H9 (cell line): ENCODE results near the gene TNC. TPM values are rescaled to one million over a fixed set of nuclear protein-coding genes. Genes with fewer than 3 reads are reported as not detected.
A peak's percentile ranks its signal among the peaks of the same experiment; 100 is the strongest.

Experiments used
- DNase-seq: peaks from one replicate; pipeline ENCODE4 v3.0.0-alpha.2; 2017
- H2AFZ ChIP-seq: one replicate; pipeline ENCODE4 v1.6.1; 2013; ENCODE audit warnings: mild to moderate bottlenecking, low read length, control low read depth, moderate library complexity
- H2AK5ac ChIP-seq: 2 replicates; pipeline ENCODE4 v1.6.1; 2013; ENCODE audit warnings: low read length, control low read depth, mixed read lengths; ENCODE audit not compliant: insufficient read length
- H2BK120ac ChIP-seq: one replicate; pipeline ENCODE4 v1.6.1; 2013; ENCODE audit warnings: low read depth, mild to moderate bottlenecking, low read length, control low read depth, inconsistent platforms; ENCODE audit not compliant: poor library complexity, severe bottlenecking
- H2BK12ac ChIP-seq: 2 replicates; pipeline ENCODE4 v1.6.1; 2013; ENCODE audit warnings: low read length, control low read depth, mixed read lengths, low read depth; ENCODE audit not compliant: insufficient read length
- H2BK15ac ChIP-seq: 2 replicates; pipeline ENCODE4 v1.6.1; 2013; ENCODE audit warnings: low read depth, low read length, control low read depth
- H2BK20ac ChIP-seq: one replicate; pipeline ENCODE4 v1.6.1; 2013; ENCODE audit warnings: low read depth, mild to moderate bottlenecking, low read length, control low read depth, inconsistent platforms; ENCODE audit not compliant: poor library complexity, severe bottlenecking
- H2BK5ac ChIP-seq: 2 replicates; pipeline ENCODE4 v1.6.1; 2013; ENCODE audit warnings: low read length, control low read depth, mixed read lengths; ENCODE audit not compliant: insufficient read length
- H3K14ac ChIP-seq: 2 replicates; pipeline ENCODE4 v1.6.1; 2013; ENCODE audit warnings: low read length, control low read depth; ENCODE audit not compliant: insufficient read depth
- H3K18ac ChIP-seq: 2 replicates; pipeline ENCODE4 v1.6.1; 2013; ENCODE audit warnings: low read depth, mild to moderate bottlenecking, mixed read lengths, low read length, control low read depth; ENCODE audit not compliant: insufficient read length
- H3K23ac ChIP-seq: 2 replicates; pipeline ENCODE4 v1.6.1; 2013; ENCODE audit warnings: low read length, control low read depth, mixed read lengths, low read depth; ENCODE audit not compliant: insufficient read length
- H3K23me2 ChIP-seq: 2 replicates; pipeline ENCODE4 v1.6.1; 2013; ENCODE audit warnings: low read depth, mild to moderate bottlenecking, mixed read lengths, low read length, control low read depth; ENCODE audit not compliant: insufficient read length, poor library complexity, severe bottlenecking
- H3K27ac ChIP-seq: 2 replicates; pipeline ENCODE4 v1.5.1; 2013; ENCODE audit warnings: low read length, control low read depth, mixed read lengths, low read depth; ENCODE audit not compliant: insufficient read length
- H3K27me3 ChIP-seq: 2 replicates; pipeline ENCODE4 v1.6.1; 2013; ENCODE audit warnings: low read length, control low read depth, inconsistent platforms; ENCODE audit not compliant: insufficient read depth
- H3K4ac ChIP-seq: 2 replicates; pipeline ENCODE4 v1.6.1; 2013; ENCODE audit warnings: low read depth, mild to moderate bottlenecking, control low read depth, inconsistent platforms, low read length, moderate library complexity
- H3K4me1 ChIP-seq: 2 replicates; pipeline ENCODE4 v1.6.1; 2013; ENCODE audit warnings: low read length, control low read depth, inconsistent platforms; ENCODE audit not compliant: insufficient read depth
- H3K4me2 ChIP-seq: 2 replicates; pipeline ENCODE4 v1.6.1; 2013; ENCODE audit warnings: low read length, control low read depth, mixed read lengths; ENCODE audit not compliant: insufficient read length, insufficient read depth
- H3K56ac ChIP-seq: 2 replicates; pipeline ENCODE4 v1.6.1; 2013; ENCODE audit warnings: low read depth, mild to moderate bottlenecking, mixed read lengths, low read length, control low read depth; ENCODE audit not compliant: insufficient read length
- H3K79me1 ChIP-seq: 2 replicates; pipeline ENCODE4 v1.6.1; 2013; ENCODE audit warnings: low read depth, mild to moderate bottlenecking, moderate library complexity, low read length, control low read depth, inconsistent platforms; ENCODE audit not compliant: insufficient read depth, poor library complexity, severe bottlenecking
- H3K79me2 ChIP-seq: 2 replicates; pipeline ENCODE4 v1.6.1; 2013; ENCODE audit warnings: low read length, control low read depth, inconsistent platforms; ENCODE audit not compliant: insufficient read depth
- H3K9ac ChIP-seq: 2 replicates; pipeline ENCODE4 v1.6.1; 2013; ENCODE audit warnings: low read length, control low read depth, mixed read lengths; ENCODE audit not compliant: insufficient read length; ENCODE audit errors: extremely low read depth
- H3K9me3 ChIP-seq: one replicate; pipeline ENCODE4 v1.6.1; 2013; ENCODE audit warnings: low read depth, low read length, inconsistent platforms; ENCODE audit not compliant: control insufficient read depth
- H3T11ph ChIP-seq: one replicate; pipeline ENCODE4 v1.6.1; 2013; ENCODE audit warnings: mild to moderate bottlenecking, low read length, control low read depth, inconsistent platforms
- H4K20me1 ChIP-seq: one replicate; pipeline ENCODE4 v1.6.1; 2013; ENCODE audit not compliant: control insufficient read depth, insufficient read length, insufficient read depth
- H4K5ac ChIP-seq: 2 replicates; pipeline ENCODE4 v1.6.1; 2013; ENCODE audit warnings: low read depth, mild to moderate bottlenecking, mixed read lengths, low read length, control low read depth; ENCODE audit not compliant: insufficient read length
- H4K8ac ChIP-seq: replicated peaks from 2 replicates; pipeline ENCODE4 v1.6.1; 2013; ENCODE audit warnings: low read length, control low read depth, mixed read lengths, low read depth; ENCODE audit not compliant: insufficient read length
- H4K91ac ChIP-seq: 2 replicates; pipeline ENCODE4 v1.6.1; 2013; ENCODE audit warnings: low read depth, mild to moderate bottlenecking, moderate library complexity, mixed read lengths, low read length, control low read depth; ENCODE audit not compliant: insufficient read length
- H3K27ac Mint-ChIP-seq, 3 experiments: 2 replicates in 2 of 3; 3 replicates in 1 of 3; pipeline ENCODE4 v1.8.0; 2020 to 2021; ENCODE audit warnings: mixed read lengths in 3 of 3, mild to moderate bottlenecking in 1 of 3, moderate library complexity in 1 of 3
- H3K27me3 Mint-ChIP-seq: 2 replicates; pipeline ENCODE4 v1.8.0; 2021; ENCODE audit warnings: low read depth, mild to moderate bottlenecking, moderate library complexity, mixed read lengths
- H3K36me3 Mint-ChIP-seq, 3 experiments: 2 replicates in 2 of 3; 3 replicates in 1 of 3; pipeline ENCODE4 v1.8.0; 2020 to 2021; ENCODE audit warnings: low read depth in 3 of 3, mixed read lengths in 3 of 3; ENCODE audit not compliant: insufficient read depth in 1 of 3
- H3K4me1 Mint-ChIP-seq, 2 experiments: 2 replicates each; pipeline ENCODE4 v1.8.0; 2020; ENCODE audit warnings: mixed read lengths in 2 of 2
- H3K4me3 Mint-ChIP-seq, 2 experiments: 2 replicates in 1 of 2; 3 replicates in 1 of 2; pipeline ENCODE4 v1.8.0; 2020 to 2021; ENCODE audit warnings: mild to moderate bottlenecking in 2 of 2, mixed read lengths in 2 of 2, moderate library complexity in 1 of 2
- H3K9me3 Mint-ChIP-seq, 2 experiments: 2 replicates in 1 of 2; 3 replicates in 1 of 2; pipeline ENCODE4 v1.8.0; 2020; ENCODE audit warnings: mild to moderate bottlenecking in 2 of 2, mixed read lengths in 2 of 2, moderate library complexity in 1 of 2
- WGBS: extraction: QIAGEN DNeasy Blood & Tissue Kit; methylation state at CpG from one replicate; pipeline ENCODE4 v1.1.7; 2013; ENCODE audit warnings: missing lambda C conversion rate, low lambda C conversion rate, mixed read lengths; ENCODE audit not compliant: insufficient read length; ENCODE audit errors: extremely low coverage; 5-methylcytosine and 5-hydroxymethylcytosine counted together
- total RNA-seq: library from RNA; stranded (reverse); gene quantifications from 2 replicates; pipeline ENCODE4 v1.2.1, GENCODE V29; 2021
- TF ChIP-seq, protein P1 (sequence below): fragments of 200-600 bp; sonication (generic); conservative IDR thresholded peaks from 3 replicates; pipeline ENCODE4 v1.8.0; 2021; ENCODE audit warnings: antibody characterized with exemption, mild to moderate bottlenecking

The TNC gene
- total RNA-seq, 1 experiment from 2014 or later = 0.63 TPM

DNA sequence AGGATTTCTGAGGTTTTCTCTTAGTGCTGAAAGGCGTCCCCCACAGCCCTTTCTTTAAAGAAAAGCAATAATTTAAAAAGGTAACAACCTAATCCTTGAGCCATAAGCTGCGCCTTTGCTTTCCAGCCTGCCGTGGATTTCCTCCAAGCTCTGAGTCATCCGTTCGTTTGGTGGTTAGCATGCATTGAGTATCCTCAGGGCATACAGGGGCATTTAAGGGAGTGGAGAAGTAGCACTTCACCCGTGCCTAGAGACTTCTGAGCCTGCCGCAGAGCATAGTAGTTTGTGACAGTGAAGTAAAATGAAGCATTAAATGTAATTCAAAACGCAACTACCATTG lies 892 bp upstream of the TNC start:
- no peak overlapping the region for H2BK12ac ChIP-seq
- WGBS = no CpG with 5 or more reads among the region's 8 CpGs
- peak overlapping the region; percentile 85 for H3K4me2 ChIP-seq
- no peak overlapping the region for H3K27ac ChIP-seq
- no peak overlapping the region for H2BK20ac ChIP-seq
- Mint-ChIP-seq H3K4me3 (peak overlapping the region; percentile 52 to 83; a peak in 4 of 5 replicates), H3K9me3 (no peaks in the 10 kb centered on the region; a peak in 1 of 5 replicates), H3K27ac (peak overlapping the region in 1 of 3 experiments; percentile 32; a peak in 1 of 7 replicates), H3K27me3 (peaks cover 98% of the 10 kb centered on the region), H3K4me1 (peaks cover 22 to 61% of the 10 kb centered on the region in 2 experiments), H3K36me3 (no peaks in the 10 kb centered on the region; a peak in 1 of 7 replicates)
- no peak overlapping the region for H2BK15ac ChIP-seq
- no peaks in the 10 kb centered on the region for H3K9me3 ChIP-seq
- no peak overlapping the region for H3K56ac ChIP-seq
- H2BK120ac ChIP-seq = no peak overlapping the region
- no peak overlapping the region for H3K14ac ChIP-seq
- H4K5ac ChIP-seq = no peak overlapping the region
- no peaks in the 10 kb centered on the region for H3K79me2 ChIP-seq
- no peak overlapping the region for H2AFZ ChIP-seq
- no peak overlapping the region for H3K9ac ChIP-seq
- H3K27me3 ChIP-seq = peaks cover 14% of the 10 kb centered on the region; the same call in 1 of the 2 replicates
- H3K23me2 ChIP-seq = peaks cover 9% of the 10 kb centered on the region
- no peak overlapping the region for H4K91ac ChIP-seq
- H3K4ac ChIP-seq = no peak overlapping the region
- H4K20me1 ChIP-seq = no peaks in the 10 kb centered on the region
- no peak overlapping the region for H3K18ac ChIP-seq
- no peaks in the 10 kb centered on the region for H3K79me1 ChIP-seq
- no peak for DNase-seq
- no peak overlapping the region for H4K8ac ChIP-seq
- H3K4me1 ChIP-seq = no peaks in the 10 kb centered on the region; the same call in 1 of the 2 replicates
- H2AK5ac ChIP-seq = no peak overlapping the region
- H3K23ac ChIP-seq = no peak overlapping the region
- H2BK5ac ChIP-seq = no peak overlapping the region
- H3T11ph ChIP-seq = no peak overlapping the region
- TF ChIP-seq, protein P1, sequence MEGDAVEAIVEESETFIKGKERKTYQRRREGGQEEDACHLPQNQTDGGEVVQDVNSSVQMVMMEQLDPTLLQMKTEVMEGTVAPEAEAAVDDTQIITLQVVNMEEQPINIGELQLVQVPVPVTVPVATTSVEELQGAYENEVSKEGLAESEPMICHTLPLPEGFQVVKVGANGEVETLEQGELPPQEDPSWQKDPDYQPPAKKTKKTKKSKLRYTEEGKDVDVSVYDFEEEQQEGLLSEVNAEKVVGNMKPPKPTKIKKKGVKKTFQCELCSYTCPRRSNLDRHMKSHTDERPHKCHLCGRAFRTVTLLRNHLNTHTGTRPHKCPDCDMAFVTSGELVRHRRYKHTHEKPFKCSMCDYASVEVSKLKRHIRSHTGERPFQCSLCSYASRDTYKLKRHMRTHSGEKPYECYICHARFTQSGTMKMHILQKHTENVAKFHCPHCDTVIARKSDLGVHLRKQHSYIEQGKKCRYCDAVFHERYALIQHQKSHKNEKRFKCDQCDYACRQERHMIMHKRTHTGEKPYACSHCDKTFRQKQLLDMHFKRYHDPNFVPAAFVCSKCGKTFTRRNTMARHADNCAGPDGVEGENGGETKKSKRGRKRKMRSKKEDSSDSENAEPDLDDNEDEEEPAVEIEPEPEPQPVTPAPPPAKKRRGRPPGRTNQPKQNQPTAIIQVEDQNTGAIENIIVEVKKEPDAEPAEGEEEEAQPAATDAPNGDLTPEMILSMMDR = no peak
